ENCODE results near the gene STOML1.
"Not testable (repeated sequence)": the region's sequence is repeated elsewhere in the genome, so short reads cannot be mapped to it uniquely, and the experiment has no call there.

Gene STOML1

GRCh38 chr15:73941871-73942635, 50.0 kb downstream of the STOML1 start:
- no peak overlapping the region for H3K27ac ChIP-seq
- no peak for TF ChIP-seq CTCF (conservative IDR thresholded peaks at IDR 0.05)
- no peak for TF ChIP-seq ZFX (IDR thresholded peaks at IDR 0.05)

GRCh38 chr15:73941449-73941848, 50.6 kb downstream of the STOML1 start:
- TF ChIP-seq CTCF (conservative IDR thresholded peaks at IDR 0.05), result no peak
- TF ChIP-seq ZFX (IDR thresholded peaks at IDR 0.05), result no peak
- no peak overlapping the region for H3K27ac ChIP-seq

GRCh38 chr15:73941044-73941443, 51.1 kb downstream of the STOML1 start:
- TF ChIP-seq CTCF (conservative IDR thresholded peaks at IDR 0.05), result no peak
- TF ChIP-seq ZFX (IDR thresholded peaks at IDR 0.05), result no peak
- H3K27ac ChIP-seq, result no peak overlapping the region

- no peak for TF ChIP-seq CTCF (conservative IDR thresholded peaks at IDR 0.05)
- TF ChIP-seq ZFX (IDR thresholded peaks at IDR 0.05), result no peak
- no peak overlapping the region for H3K27ac ChIP-seq
Measured at GRCh38 chr15:73940061-73940981, 51.8 kb downstream of the STOML1 start.

GRCh38 chr15:73939138-73939537, 53.0 kb downstream of the STOML1 start:
- H3K27ac ChIP-seq, result no peak overlapping the region
- TF ChIP-seq ZFX (IDR thresholded peaks at IDR 0.05) (no peak), CTCF (conservative IDR thresholded peaks at IDR 0.05) (no peak)

- H3K27ac ChIP-seq, result not testable (repeated sequence)
Measured at GRCh38 chr15:73938516-73938915, 53.6 kb downstream of the STOML1 start.

GRCh38 chr15:73937726-73938125, 54.4 kb downstream of the STOML1 start:
- TF ChIP-seq ZFX (IDR thresholded peaks at IDR 0.05), result no peak
- no peak for TF ChIP-seq CTCF (conservative IDR thresholded peaks at IDR 0.05)
- no peak overlapping the region for H3K27ac ChIP-seq

All from C4-2B (cell line).